ENCODE results near the gene JMJD7. TPM values are rescaled to one million over a fixed set of nuclear protein-coding genes. Genes with fewer than 3 reads are reported as not detected.

The JMJD7 gene
- total RNA-seq, 1 experiment from 2014 or later, result 13.5 TPM

DNA sequence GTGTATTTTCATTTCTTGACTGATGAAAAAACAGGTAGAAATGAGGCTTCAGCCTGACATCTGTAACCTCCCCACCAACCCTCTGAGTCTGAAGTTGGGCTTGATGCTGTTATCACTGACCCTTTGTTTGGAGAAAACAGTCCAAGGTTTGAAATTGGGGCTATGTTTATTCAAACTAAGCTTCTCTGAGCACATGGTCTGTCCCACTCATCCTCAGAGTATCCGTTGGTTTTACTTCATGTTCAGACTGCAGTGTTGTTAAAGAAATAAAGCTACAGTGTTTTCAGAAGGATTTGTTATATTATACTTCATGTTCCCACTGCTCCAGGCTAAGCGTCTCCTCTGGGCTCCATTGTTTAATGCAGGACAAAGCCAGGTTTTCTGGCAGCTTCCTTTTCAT, 47.6 kb upstream of the JMJD7 start:
- no peak overlapping the region for H3K27ac ChIP-seq (ENCODE audit: low read depth, low read length)
- ATAC-seq (no peak), DNase-seq (ENCODE audit: low read depth, low spot score) (no peak)
- no peak overlapping the region for H3K4me3 ChIP-seq (replicated peaks in 1 of 2; ENCODE audit: low read depth in 1 of 2, low read length in 2 of 2)
- no peak overlapping the region for H3K4me2 ChIP-seq (ENCODE audit: low read length)
- H3K79me2 ChIP-seq (ENCODE audit: insufficient read depth, low read length), result peaks cover 30% of the 10 kb centered on the region
- ChIA-PET POLR2A (no interaction called here), RAD21 (ENCODE audit: low non-redundant PET in 1 of 2, low total read pairs in 2 of 2, uncharacterized antibody in 2 of 2, unreplicated experiment in 2 of 2) (no interaction called here), CTCF (no interaction called here)
- H3K9me2 ChIP-seq (ENCODE audit: insufficient read depth), result no peaks in the 10 kb centered on the region
- intact Hi-C loops (cut with micrococcal nuclease), result no loop called here
- H3K9me3 ChIP-seq (ENCODE audit: control insufficient read depth in 1 of 2, insufficient read depth in 1 of 2, low read depth in 1 of 2, low read length in 2 of 2), result no peaks in the 10 kb centered on the region
- H2AFZ ChIP-seq (ENCODE audit: low read depth, low read length, poor library complexity, severe bottlenecking), result no peak overlapping the region
- peaks cover 3 to 18% of the 10 kb centered on the region in 2 experiments for H3K4me1 ChIP-seq (ENCODE audit: control insufficient read depth in 1 of 2, insufficient read depth in 2 of 2, low read length in 2 of 2)
- no peaks in the 10 kb centered on the region for H3K27me3 ChIP-seq (ENCODE audit: insufficient read depth, low read length)
- H3K36me3 ChIP-seq (ENCODE audit: control insufficient read depth in 1 of 2, insufficient read depth in 2 of 2, low read length in 2 of 2), result no peaks in the 10 kb centered on the region
- TF ChIP-seq, protein P1, sequence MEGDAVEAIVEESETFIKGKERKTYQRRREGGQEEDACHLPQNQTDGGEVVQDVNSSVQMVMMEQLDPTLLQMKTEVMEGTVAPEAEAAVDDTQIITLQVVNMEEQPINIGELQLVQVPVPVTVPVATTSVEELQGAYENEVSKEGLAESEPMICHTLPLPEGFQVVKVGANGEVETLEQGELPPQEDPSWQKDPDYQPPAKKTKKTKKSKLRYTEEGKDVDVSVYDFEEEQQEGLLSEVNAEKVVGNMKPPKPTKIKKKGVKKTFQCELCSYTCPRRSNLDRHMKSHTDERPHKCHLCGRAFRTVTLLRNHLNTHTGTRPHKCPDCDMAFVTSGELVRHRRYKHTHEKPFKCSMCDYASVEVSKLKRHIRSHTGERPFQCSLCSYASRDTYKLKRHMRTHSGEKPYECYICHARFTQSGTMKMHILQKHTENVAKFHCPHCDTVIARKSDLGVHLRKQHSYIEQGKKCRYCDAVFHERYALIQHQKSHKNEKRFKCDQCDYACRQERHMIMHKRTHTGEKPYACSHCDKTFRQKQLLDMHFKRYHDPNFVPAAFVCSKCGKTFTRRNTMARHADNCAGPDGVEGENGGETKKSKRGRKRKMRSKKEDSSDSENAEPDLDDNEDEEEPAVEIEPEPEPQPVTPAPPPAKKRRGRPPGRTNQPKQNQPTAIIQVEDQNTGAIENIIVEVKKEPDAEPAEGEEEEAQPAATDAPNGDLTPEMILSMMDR (IDR thresholded peaks at IDR 0.05 in 2 of 3, conservative IDR thresholded peaks at IDR 0.05 in 1 of 3; ENCODE audit: borderline replicate concordance in 1 of 3, insufficient read depth in 1 of 3, low read depth in 2 of 3, low read length in 2 of 3), result no peak
- TF ChIP-seq, protein P2, sequence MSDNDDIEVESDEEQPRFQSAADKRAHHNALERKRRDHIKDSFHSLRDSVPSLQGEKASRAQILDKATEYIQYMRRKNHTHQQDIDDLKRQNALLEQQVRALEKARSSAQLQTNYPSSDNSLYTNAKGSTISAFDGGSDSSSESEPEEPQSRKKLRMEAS (IDR thresholded peaks at IDR 0.05), result no peak
- no TSS peak for BruUV-seq (replicated peaks)
- H3K9ac ChIP-seq (ENCODE audit: low read length), result no peak overlapping the region
- H4K20me1 ChIP-seq (ENCODE audit: insufficient read depth), result no peaks in the 10 kb centered on the region; the same call in 1 of the 2 replicates

DNA sequence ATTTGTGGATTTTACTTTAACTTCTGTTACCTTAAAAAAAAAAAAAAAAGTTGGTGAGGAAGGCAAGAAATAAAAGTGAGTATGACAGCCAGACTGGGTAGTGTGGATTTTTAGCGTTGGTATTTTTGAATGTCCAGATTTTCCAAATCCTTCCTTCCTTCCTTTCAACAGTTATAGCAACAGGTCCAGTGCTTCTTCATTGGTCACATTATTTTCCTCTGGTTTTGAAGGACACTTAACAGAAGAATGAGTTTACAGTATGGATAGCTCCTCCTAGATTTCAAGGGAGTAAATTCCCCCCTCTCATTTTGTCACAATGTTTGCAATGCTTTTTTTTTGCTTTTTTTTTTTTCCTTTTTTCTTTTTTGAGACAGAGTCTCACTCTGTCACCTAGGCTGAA, 47.2 kb upstream of the JMJD7 start:
- Histone ChIP-seq H3K9ac (ENCODE audit: low read length) (no peak overlapping the region), H3K79me2 (ENCODE audit: insufficient read depth, low read length) (peaks cover 29% of the 10 kb centered on the region), H3K9me2 (ENCODE audit: insufficient read depth) (no peaks in the 10 kb centered on the region), H3K27me3 (ENCODE audit: insufficient read depth, low read length) (no peaks in the 10 kb centered on the region), H4K20me1 (ENCODE audit: insufficient read depth) (no peaks in the 10 kb centered on the region; the same call in 1 of the 2 replicates), H3K9me3 (ENCODE audit: control insufficient read depth in 1 of 2, insufficient read depth in 1 of 2, low read depth in 1 of 2, low read length in 2 of 2) (no peaks in the 10 kb centered on the region), H3K4me1 (ENCODE audit: control insufficient read depth in 1 of 2, insufficient read depth in 2 of 2, low read length in 2 of 2) (peaks cover 0 to 14% of the 10 kb centered on the region in 2 experiments; a peak in 3 of 4 replicates), H3K4me2 (ENCODE audit: low read length) (no peak overlapping the region), H3K27ac (ENCODE audit: low read depth, low read length) (no peak overlapping the region), H3K4me3 (replicated peaks in 1 of 2; ENCODE audit: low read depth in 1 of 2, low read length in 2 of 2) (no peak overlapping the region), H3K36me3 (ENCODE audit: control insufficient read depth in 1 of 2, insufficient read depth in 2 of 2, low read length in 2 of 2) (no peaks in the 10 kb centered on the region), H2AFZ (ENCODE audit: low read depth, low read length, poor library complexity, severe bottlenecking) (no peak overlapping the region)
- BruUV-seq (replicated peaks), result no TSS peak
- ChIA-PET POLR2A (no interaction called here), CTCF (no interaction called here), RAD21 (ENCODE audit: low non-redundant PET in 1 of 2, low total read pairs in 2 of 2, uncharacterized antibody in 2 of 2, unreplicated experiment in 2 of 2) (no interaction called here)
- ATAC-seq (no peak), DNase-seq (ENCODE audit: low read depth, low spot score) (no peak)
- TF ChIP-seq YY1 (IDR thresholded peaks at IDR 0.05; ENCODE audit: extremely low read depth, insufficient replicate concordance, low read depth, low read length) (no peak), EZH2 (IDR thresholded peaks at IDR 0.05) (no peak), EGR1 (IDR thresholded peaks at IDR 0.05; ENCODE audit: low read depth) (no peak), SRF (IDR thresholded peaks at IDR 0.05; ENCODE audit: low read depth) (no peak), ZNF274 (IDR thresholded peaks at IDR 0.05; ENCODE audit: low read depth, low read length) (no peak), ELF1 (IDR thresholded peaks at IDR 0.05; ENCODE audit: borderline replicate concordance, low read depth) (no peak), SIN3A (IDR thresholded peaks at IDR 0.05; ENCODE audit: low read depth) (no peak)
- TF ChIP-seq, protein P3, sequence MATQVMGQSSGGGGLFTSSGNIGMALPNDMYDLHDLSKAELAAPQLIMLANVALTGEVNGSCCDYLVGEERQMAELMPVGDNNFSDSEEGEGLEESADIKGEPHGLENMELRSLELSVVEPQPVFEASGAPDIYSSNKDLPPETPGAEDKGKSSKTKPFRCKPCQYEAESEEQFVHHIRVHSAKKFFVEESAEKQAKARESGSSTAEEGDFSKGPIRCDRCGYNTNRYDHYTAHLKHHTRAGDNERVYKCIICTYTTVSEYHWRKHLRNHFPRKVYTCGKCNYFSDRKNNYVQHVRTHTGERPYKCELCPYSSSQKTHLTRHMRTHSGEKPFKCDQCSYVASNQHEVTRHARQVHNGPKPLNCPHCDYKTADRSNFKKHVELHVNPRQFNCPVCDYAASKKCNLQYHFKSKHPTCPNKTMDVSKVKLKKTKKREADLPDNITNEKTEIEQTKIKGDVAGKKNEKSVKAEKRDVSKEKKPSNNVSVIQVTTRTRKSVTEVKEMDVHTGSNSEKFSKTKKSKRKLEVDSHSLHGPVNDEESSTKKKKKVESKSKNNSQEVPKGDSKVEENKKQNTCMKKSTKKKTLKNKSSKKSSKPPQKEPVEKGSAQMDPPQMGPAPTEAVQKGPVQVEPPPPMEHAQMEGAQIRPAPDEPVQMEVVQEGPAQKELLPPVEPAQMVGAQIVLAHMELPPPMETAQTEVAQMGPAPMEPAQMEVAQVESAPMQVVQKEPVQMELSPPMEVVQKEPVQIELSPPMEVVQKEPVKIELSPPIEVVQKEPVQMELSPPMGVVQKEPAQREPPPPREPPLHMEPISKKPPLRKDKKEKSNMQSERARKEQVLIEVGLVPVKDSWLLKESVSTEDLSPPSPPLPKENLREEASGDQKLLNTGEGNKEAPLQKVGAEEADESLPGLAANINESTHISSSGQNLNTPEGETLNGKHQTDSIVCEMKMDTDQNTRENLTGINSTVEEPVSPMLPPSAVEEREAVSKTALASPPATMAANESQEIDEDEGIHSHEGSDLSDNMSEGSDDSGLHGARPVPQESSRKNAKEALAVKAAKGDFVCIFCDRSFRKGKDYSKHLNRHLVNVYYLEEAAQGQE (IDR thresholded peaks at IDR 0.05; ENCODE audit: low read depth), result no peak
- TF ChIP-seq, protein P2 (IDR thresholded peaks at IDR 0.05), result no peak
- TF ChIP-seq, protein P1 (IDR thresholded peaks at IDR 0.05 in 2 of 3, conservative IDR thresholded peaks at IDR 0.05 in 1 of 3; ENCODE audit: borderline replicate concordance in 1 of 3, insufficient read depth in 1 of 3, low read depth in 2 of 3, low read length in 2 of 3), result no peak
- intact Hi-C loops (cut with micrococcal nuclease), result no loop called here

Measured in HCT116 (cell line).